C4-2B (cell line): ENCODE data around the gene CSDE1.

Source experiments
- ZFX ChIP-seq: fragments of 450-650 bp; IDR thresholded peaks from 2 replicates; pipeline ENCODE4 v1.6.1; 2017
- TF ChIP-seq, protein P1 (sequence below): fragments of 450-650 bp; conservative IDR thresholded peaks from 2 replicates; pipeline ENCODE4 v1.5.1; 2017; ENCODE audit warnings: mild to moderate bottlenecking

GRCh38 chr1:114720492-114720891 is 37.3 kb downstream of the CSDE1 start:
- TF ChIP-seq, protein P1, sequence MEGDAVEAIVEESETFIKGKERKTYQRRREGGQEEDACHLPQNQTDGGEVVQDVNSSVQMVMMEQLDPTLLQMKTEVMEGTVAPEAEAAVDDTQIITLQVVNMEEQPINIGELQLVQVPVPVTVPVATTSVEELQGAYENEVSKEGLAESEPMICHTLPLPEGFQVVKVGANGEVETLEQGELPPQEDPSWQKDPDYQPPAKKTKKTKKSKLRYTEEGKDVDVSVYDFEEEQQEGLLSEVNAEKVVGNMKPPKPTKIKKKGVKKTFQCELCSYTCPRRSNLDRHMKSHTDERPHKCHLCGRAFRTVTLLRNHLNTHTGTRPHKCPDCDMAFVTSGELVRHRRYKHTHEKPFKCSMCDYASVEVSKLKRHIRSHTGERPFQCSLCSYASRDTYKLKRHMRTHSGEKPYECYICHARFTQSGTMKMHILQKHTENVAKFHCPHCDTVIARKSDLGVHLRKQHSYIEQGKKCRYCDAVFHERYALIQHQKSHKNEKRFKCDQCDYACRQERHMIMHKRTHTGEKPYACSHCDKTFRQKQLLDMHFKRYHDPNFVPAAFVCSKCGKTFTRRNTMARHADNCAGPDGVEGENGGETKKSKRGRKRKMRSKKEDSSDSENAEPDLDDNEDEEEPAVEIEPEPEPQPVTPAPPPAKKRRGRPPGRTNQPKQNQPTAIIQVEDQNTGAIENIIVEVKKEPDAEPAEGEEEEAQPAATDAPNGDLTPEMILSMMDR = no peak
- no peak for TF ChIP-seq ZFX
